Measurements from ENCODE around the gene SLC2A11.

DNA sequence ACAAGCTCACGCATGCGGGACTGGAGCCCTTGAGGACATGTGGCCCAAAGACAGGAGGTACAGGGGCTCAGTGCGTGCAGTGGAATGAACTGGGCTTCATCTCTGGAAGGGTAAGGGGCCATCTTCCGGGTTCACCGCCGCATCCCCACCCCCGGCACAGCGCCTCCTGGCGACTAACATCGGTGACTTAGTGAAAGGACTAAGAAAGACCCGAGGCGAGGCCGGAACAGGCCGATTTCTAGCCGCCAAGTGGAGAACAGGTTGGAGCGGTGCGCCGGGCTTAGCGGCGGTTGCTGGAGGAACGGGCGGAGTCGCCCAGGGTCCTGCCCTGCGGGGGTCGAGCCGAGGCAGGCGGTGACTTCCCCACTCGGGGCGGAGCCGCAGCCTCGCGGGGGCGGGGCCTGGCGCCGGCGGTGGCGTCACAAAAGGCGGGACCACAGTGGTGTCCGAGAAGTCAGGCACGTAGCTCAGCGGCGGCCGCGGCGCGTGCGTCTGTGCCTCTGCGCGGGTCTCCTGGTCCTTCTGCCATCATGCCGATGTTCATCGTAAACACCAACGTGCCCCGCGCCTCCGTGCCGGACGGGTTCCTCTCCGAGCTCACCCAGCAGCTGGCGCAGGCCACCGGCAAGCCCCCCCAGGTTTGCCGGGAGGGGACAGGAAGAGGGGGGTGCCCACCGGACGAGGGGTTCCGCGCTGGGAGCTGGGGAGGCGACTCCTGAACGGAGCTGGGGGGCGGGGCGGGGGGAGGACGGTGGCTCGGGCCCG lies 36.5 kb downstream of the SLC2A11 start, which contains the start of gene MIF:
- no peak for TF ChIP-seq CREB1 (IDR thresholded peaks at IDR 0.05; ENCODE audit: low read depth)
- TF ChIP-seq YY1 (IDR thresholded peaks at IDR 0.05; ENCODE audit: low read depth), result peak; percentile 19; the same call in 1 of the 2 replicates
- TF ChIP-seq, protein P1, sequence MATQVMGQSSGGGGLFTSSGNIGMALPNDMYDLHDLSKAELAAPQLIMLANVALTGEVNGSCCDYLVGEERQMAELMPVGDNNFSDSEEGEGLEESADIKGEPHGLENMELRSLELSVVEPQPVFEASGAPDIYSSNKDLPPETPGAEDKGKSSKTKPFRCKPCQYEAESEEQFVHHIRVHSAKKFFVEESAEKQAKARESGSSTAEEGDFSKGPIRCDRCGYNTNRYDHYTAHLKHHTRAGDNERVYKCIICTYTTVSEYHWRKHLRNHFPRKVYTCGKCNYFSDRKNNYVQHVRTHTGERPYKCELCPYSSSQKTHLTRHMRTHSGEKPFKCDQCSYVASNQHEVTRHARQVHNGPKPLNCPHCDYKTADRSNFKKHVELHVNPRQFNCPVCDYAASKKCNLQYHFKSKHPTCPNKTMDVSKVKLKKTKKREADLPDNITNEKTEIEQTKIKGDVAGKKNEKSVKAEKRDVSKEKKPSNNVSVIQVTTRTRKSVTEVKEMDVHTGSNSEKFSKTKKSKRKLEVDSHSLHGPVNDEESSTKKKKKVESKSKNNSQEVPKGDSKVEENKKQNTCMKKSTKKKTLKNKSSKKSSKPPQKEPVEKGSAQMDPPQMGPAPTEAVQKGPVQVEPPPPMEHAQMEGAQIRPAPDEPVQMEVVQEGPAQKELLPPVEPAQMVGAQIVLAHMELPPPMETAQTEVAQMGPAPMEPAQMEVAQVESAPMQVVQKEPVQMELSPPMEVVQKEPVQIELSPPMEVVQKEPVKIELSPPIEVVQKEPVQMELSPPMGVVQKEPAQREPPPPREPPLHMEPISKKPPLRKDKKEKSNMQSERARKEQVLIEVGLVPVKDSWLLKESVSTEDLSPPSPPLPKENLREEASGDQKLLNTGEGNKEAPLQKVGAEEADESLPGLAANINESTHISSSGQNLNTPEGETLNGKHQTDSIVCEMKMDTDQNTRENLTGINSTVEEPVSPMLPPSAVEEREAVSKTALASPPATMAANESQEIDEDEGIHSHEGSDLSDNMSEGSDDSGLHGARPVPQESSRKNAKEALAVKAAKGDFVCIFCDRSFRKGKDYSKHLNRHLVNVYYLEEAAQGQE (IDR thresholded peaks at IDR 0.05; ENCODE audit: low read depth), result no peak
- no peak for TF ChIP-seq FOXM1 (IDR thresholded peaks at IDR 0.05; ENCODE audit: borderline replicate concordance, low read depth)

Measured in Ishikawa (cell line).